ENCODE measurements around the gene SERINC2. TPM values are rescaled to one million over a fixed set of nuclear protein-coding genes. Genes with fewer than 3 reads are reported as not detected.

The SERINC2 gene
- total and polyA plus RNA-seq, 10 of the 15 experiments (the other 5 are each of a cell fraction or from before 2014, with no cell fraction given) = 0.02 to 9.4 (median 0.50) TPM

DNA sequence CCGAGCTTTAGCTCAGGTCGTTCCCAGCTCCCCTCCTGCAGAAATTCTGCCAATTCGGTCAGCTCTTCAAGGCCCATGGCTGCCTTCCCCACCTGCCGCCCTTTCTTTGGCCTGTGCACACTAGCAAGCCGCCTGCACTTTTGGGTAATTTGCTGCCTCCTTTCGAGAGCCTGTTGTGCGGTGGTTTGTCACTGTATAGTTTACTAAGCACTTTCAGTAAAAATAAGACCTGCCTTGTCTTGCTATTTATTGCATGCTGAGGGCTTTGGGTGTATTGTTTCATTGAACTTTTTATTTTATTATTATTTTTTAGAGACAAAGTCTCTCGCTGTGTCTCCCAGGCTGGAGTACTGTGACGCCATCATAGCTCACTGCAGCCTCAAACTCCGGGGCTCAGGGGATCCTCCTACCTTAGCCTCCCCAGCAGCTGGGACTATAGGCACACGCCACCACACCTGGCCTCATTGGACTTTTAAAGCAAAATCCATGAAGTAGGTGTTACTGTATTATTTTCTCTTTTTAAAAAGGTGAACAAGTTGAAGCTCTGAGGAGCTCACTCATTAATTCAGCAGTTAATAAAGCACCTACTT is 39.0 kb upstream of the SERINC2 start:
- no peaks in the 10 kb centered on the region for H3K4me1 ChIP-seq (ENCODE audit: control insufficient read depth, insufficient read depth, low read length)
- H2AFZ ChIP-seq (ENCODE audit: control insufficient read depth, low read depth, low read length) = no peak overlapping the region
- no peaks in the 10 kb centered on the region; a peak in 1 of 4 replicates for H3K36me3 ChIP-seq (ENCODE audit: control insufficient read depth in 2 of 2, insufficient read depth in 2 of 2, low read length in 1 of 2)
- in situ Hi-C loops (cut with MboI) (no loop called here), intact Hi-C loops (cut with micrococcal nuclease; ENCODE audit: unreplicated experiment) (no loop called here)
- WGBS (ENCODE audit: insufficient coverage, insufficient replicate concordance, low lambda C conversion rate, missing lambda C conversion rate) = 61% methylated on average over 11 of the region's 11 CpGs
- ChIA-PET SMC1A (ENCODE audit: uncharacterized antibody, unreplicated experiment) (interaction anchor here (0.9 to 2.4 kb wide), 7 partner anchors 13 to 193 kb away, joined by 3 to 7 read pairs (median 3); partner anchors contain the start of genes SNRNP40 and ZCCHC17), RAD21 (ENCODE audit: unreplicated experiment) (interaction anchor here (0.5 to 2.3 kb wide), 9 partner anchors 10 to 243 kb away, joined by 3 to 15 read pairs (median 4); no protein-coding TSS in a partner anchor), CTCF (interaction anchor here (0.6 to 5.5 kb wide), 13 partner anchors 10 to 629 kb away, joined by 3 to 42 read pairs (median 3); no protein-coding TSS in a partner anchor), POLR2A (interaction anchor here (0.6 to 1.4 kb wide), 3 partner anchors 21 to 334 kb away, joined by 4 read pairs; no protein-coding TSS in a partner anchor)
- H3K4me2 ChIP-seq (ENCODE audit: control insufficient read depth, insufficient read depth) = 0 out of 2 replicates have a peak overlapping the region, but pooled peaks have one; percentile 4
- BruUV-seq (replicated peaks) = no TSS peak
- no peaks in the 10 kb centered on the region for H3K79me2 ChIP-seq (ENCODE audit: control insufficient read depth, insufficient read depth, low read length)
- no peak overlapping the region for H3K27ac ChIP-seq (ENCODE audit: control insufficient read depth, insufficient read depth)
- FAIRE-seq (no peak), ATAC-seq (peak; percentile 37; the same call in 2 of the 3 replicates), DNase-seq (ENCODE audit: low read depth, low spot score) (no peak)
- H3K9me3 ChIP-seq (replicated peaks; ENCODE audit: control insufficient read depth, insufficient read depth, low read length) = no peaks in the 10 kb centered on the region
- no peak overlapping the region for H3K4me3 ChIP-seq
- H4K20me1 ChIP-seq (ENCODE audit: control insufficient read depth, insufficient read depth) = no peaks in the 10 kb centered on the region
- no peaks in the 10 kb centered on the region for H3K27me3 ChIP-seq (replicated peaks in 1 of 2; ENCODE audit: control insufficient read depth in 2 of 2, insufficient read depth in 2 of 2, low read length in 1 of 2)
- no peak overlapping the region for H3K9ac ChIP-seq (ENCODE audit: control insufficient read depth, insufficient read depth, low read length)
- TF ChIP-seq WRNIP1 (IDR thresholded peaks at IDR 0.05; ENCODE audit: borderline replicate concordance, low read depth, low read length) (no peak), ZNF207 (IDR thresholded peaks at IDR 0.05; ENCODE audit: borderline replicate concordance) (no peak), FOXM1 (IDR thresholded peaks at IDR 0.05; ENCODE audit: low read depth, low read length) (no peak), IKZF1 (conservative IDR thresholded peaks at IDR 0.05) (no peak), CBX5 (IDR thresholded peaks at IDR 0.05; ENCODE audit: low read depth) (no peak), PAX8 (IDR thresholded peaks at IDR 0.05) (no peak), HDAC6 (IDR thresholded peaks at IDR 0.05; ENCODE audit: unreplicated experiment) (no peak), ZSCAN29 (IDR thresholded peaks at IDR 0.05) (no peak)
- TF ChIP-seq, protein P1, sequence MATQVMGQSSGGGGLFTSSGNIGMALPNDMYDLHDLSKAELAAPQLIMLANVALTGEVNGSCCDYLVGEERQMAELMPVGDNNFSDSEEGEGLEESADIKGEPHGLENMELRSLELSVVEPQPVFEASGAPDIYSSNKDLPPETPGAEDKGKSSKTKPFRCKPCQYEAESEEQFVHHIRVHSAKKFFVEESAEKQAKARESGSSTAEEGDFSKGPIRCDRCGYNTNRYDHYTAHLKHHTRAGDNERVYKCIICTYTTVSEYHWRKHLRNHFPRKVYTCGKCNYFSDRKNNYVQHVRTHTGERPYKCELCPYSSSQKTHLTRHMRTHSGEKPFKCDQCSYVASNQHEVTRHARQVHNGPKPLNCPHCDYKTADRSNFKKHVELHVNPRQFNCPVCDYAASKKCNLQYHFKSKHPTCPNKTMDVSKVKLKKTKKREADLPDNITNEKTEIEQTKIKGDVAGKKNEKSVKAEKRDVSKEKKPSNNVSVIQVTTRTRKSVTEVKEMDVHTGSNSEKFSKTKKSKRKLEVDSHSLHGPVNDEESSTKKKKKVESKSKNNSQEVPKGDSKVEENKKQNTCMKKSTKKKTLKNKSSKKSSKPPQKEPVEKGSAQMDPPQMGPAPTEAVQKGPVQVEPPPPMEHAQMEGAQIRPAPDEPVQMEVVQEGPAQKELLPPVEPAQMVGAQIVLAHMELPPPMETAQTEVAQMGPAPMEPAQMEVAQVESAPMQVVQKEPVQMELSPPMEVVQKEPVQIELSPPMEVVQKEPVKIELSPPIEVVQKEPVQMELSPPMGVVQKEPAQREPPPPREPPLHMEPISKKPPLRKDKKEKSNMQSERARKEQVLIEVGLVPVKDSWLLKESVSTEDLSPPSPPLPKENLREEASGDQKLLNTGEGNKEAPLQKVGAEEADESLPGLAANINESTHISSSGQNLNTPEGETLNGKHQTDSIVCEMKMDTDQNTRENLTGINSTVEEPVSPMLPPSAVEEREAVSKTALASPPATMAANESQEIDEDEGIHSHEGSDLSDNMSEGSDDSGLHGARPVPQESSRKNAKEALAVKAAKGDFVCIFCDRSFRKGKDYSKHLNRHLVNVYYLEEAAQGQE (IDR thresholded peaks at IDR 0.05; ENCODE audit: low read depth, low read length) = no peak
- TF ChIP-seq, protein P2, sequence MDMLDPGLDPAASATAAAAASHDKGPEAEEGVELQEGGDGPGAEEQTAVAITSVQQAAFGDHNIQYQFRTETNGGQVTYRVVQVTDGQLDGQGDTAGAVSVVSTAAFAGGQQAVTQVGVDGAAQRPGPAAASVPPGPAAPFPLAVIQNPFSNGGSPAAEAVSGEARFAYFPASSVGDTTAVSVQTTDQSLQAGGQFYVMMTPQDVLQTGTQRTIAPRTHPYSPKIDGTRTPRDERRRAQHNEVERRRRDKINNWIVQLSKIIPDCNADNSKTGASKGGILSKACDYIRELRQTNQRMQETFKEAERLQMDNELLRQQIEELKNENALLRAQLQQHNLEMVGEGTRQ (IDR thresholded peaks at IDR 0.05; ENCODE audit: borderline replicate concordance, low read depth, low read length) = no peak
- TF ChIP-seq, protein P3, sequence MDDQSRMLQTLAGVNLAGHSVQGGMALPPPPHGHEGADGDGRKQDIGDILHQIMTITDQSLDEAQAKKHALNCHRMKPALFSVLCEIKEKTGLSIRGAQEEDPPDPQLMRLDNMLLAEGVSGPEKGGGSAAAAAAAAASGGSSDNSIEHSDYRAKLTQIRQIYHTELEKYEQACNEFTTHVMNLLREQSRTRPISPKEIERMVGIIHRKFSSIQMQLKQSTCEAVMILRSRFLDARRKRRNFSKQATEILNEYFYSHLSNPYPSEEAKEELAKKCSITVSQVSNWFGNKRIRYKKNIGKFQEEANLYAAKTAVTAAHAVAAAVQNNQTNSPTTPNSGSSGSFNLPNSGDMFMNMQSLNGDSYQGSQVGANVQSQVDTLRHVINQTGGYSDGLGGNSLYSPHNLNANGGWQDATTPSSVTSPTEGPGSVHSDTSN (IDR thresholded peaks at IDR 0.05; ENCODE audit: insufficient replicate concordance, low read depth, low read length) = no peak
- TF ChIP-seq, protein P4, sequence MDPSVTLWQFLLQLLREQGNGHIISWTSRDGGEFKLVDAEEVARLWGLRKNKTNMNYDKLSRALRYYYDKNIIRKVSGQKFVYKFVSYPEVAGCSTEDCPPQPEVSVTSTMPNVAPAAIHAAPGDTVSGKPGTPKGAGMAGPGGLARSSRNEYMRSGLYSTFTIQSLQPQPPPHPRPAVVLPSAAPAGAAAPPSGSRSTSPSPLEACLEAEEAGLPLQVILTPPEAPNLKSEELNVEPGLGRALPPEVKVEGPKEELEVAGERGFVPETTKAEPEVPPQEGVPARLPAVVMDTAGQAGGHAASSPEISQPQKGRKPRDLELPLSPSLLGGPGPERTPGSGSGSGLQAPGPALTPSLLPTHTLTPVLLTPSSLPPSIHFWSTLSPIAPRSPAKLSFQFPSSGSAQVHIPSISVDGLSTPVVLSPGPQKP (IDR thresholded peaks at IDR 0.05; ENCODE audit: low read depth, low read length) = no peak
